ENCODE results near the gene TMEM231.
"Not testable (repeated sequence)": the region's sequence is repeated elsewhere in the genome, so short reads cannot be mapped to it uniquely, and the experiment has no call there.

Gene TMEM231

DNA sequence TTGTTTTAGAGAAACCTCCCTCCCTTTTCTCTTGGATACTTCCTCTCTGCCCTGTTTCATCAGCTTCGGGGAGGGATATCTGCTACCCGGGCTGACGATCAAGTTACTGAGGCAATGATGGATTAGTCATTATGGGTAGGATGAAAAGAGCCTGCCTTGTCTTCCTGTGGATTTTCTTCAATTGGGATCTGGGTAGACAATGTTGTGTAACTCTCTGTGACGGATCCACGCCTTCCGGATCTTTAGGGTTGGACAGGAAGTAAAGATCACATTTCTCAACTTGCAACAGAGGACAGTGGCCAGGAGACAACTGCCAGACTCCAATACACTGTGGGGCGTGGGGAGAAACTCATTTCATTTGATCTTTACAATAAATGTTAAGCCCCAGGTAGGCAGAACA is 49.5 kb downstream of the TMEM231 start:
- Histone ChIP-seq H3K9ac (ENCODE audit: low read depth in 1 of 2, low read length in 2 of 2) (no peak overlapping the region), H3K27ac (ENCODE audit: low read depth, low read length) (no peak overlapping the region), H3K9me3 (ENCODE audit: control insufficient read depth in 1 of 2, low read length in 2 of 2) (no peaks in the 10 kb centered on the region), H3K4me1 (ENCODE audit: control insufficient read depth in 1 of 2, insufficient read depth in 2 of 2, low read length in 2 of 2) (no peaks in the 10 kb centered on the region), H3K4me3 (ENCODE audit: low read depth in 1 of 2, low read length in 2 of 2) (no peak overlapping the region), H3K27me3 (ENCODE audit: control insufficient read depth in 1 of 2, insufficient read depth in 2 of 2, low read length in 2 of 2) (no peaks in the 10 kb centered on the region), H3K36me3 (ENCODE audit: control insufficient read depth in 1 of 2, insufficient read depth in 2 of 2, low read length in 2 of 2) (peaks cover 0 to 10% of the 10 kb centered on the region in 2 donors)

DNA sequence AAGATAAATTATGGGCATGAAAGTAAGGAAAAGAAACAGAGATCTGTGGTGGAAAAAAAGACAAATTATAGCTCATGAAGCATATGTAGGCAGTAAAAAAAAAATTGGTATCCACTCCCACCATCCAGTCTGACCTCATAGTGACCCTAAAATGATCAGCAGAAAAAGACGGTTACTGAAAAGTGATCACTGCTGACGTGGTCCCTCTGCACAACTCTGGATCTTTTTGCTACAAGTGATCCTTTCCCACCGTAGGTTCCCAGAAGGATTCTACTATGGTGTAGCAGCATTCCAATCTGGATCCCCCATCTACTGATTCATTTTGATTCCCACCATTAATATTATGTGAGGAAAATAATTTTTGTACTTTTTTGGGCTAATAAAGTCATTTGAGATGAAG is 49.9 kb downstream of the TMEM231 start:
- Histone ChIP-seq H3K4me1 (ENCODE audit: control insufficient read depth in 1 of 2, insufficient read depth in 2 of 2, low read length in 2 of 2) (no peaks in the 10 kb centered on the region), H3K27me3 (ENCODE audit: control insufficient read depth in 1 of 2, insufficient read depth in 2 of 2, low read length in 2 of 2) (no peaks in the 10 kb centered on the region), H3K4me3 (ENCODE audit: low read depth in 1 of 2, low read length in 2 of 2) (no peak overlapping the region), H3K36me3 (ENCODE audit: control insufficient read depth in 1 of 2, insufficient read depth in 2 of 2, low read length in 2 of 2) (peaks cover 0 to 10% of the 10 kb centered on the region in 2 donors), H3K27ac (ENCODE audit: low read depth, low read length) (no peak overlapping the region), H3K9me3 (ENCODE audit: control insufficient read depth in 1 of 2, low read length in 2 of 2) (no peaks in the 10 kb centered on the region), H3K9ac (ENCODE audit: low read depth in 1 of 2, low read length in 2 of 2) (no peak overlapping the region)

DNA sequence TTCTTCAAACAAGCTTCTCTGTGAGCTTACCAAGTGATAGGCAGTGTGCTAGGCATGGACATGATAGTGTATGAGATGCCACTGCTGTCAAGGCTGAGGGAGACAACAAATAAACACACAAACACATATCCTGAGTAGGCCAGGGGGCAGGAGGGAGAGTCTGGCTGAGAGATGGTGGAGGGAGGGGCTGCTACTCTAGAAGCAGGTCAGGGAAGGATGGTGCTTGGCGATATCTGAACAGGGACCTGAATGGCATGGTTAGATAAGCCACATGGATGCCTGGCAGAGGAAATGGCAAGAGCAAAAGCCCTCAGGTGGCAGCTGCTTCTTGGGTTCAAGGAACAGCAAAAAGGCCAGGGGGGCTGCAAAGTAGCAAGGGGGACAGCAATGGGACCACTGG is 52.3 kb downstream of the TMEM231 start:
- Histone ChIP-seq H3K36me3 (ENCODE audit: control insufficient read depth in 1 of 2, insufficient read depth in 2 of 2, low read length in 2 of 2) (peaks cover 0 to 10% of the 10 kb centered on the region in 2 donors), H3K9me3 (ENCODE audit: control insufficient read depth in 1 of 2, low read length in 2 of 2) (no peaks in the 10 kb centered on the region), H3K4me3 (ENCODE audit: low read depth in 1 of 2, low read length in 2 of 2) (no peak overlapping the region), H3K4me1 (ENCODE audit: control insufficient read depth in 1 of 2, insufficient read depth in 2 of 2, low read length in 2 of 2) (no peaks in the 10 kb centered on the region), H3K27me3 (ENCODE audit: control insufficient read depth in 1 of 2, insufficient read depth in 2 of 2, low read length in 2 of 2) (no peaks in the 10 kb centered on the region), H3K27ac (ENCODE audit: low read depth, low read length) (no peak overlapping the region), H3K9ac (ENCODE audit: low read depth in 1 of 2, low read length in 2 of 2) (no peak overlapping the region)

DNA sequence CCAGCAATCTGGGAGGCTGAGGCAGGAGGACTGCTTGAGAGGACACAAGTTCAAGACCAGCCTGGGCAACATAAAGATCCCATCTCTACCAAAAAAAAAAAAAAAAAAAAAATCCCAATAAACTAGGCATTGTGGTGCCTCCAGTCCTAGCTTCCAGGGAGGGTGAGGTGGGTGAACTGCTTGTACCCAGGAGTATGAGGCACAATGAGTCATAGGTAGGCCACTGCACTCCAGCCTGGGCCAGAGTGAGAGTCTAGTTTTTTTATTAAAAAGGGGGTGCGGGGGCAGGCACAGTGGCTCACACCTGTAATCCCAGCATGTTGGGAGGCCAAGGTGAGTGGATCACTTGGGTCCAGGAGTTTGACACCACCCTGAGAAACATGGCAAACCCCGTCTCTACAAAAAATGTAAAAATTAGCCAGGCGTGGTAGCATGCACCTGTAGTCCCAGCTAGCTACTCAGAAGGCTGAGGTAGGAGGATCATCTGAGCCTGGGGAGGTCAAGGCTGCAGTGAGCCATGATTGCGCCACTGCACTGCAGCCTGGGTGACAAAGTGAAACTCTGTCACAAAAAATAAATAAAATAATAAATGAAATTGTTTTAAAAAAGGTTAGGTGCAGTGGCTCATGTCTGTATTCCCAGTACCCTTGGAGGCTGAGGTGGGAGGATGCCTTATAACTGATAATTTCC is 53.0 kb downstream of the TMEM231 start:
- H3K9ac ChIP-seq (ENCODE audit: low read depth in 1 of 2, low read length in 2 of 2): no peak overlapping the region
- H3K4me1 ChIP-seq (ENCODE audit: control insufficient read depth in 1 of 2, insufficient read depth in 2 of 2, low read length in 2 of 2): no peaks in the 10 kb centered on the region
- H3K36me3 ChIP-seq (ENCODE audit: control insufficient read depth in 1 of 2, insufficient read depth in 2 of 2, low read length in 2 of 2): peaks cover 0 to 10% of the 10 kb centered on the region in 2 donors
- H3K4me3 ChIP-seq (ENCODE audit: low read depth in 1 of 2, low read length in 2 of 2): no peak overlapping the region
- H3K27ac ChIP-seq (ENCODE audit: low read depth, low read length): no peak overlapping the region
- no peaks in the 10 kb centered on the region for H3K27me3 ChIP-seq (ENCODE audit: control insufficient read depth in 1 of 2, insufficient read depth in 2 of 2, low read length in 2 of 2)
- H3K9me3 ChIP-seq (ENCODE audit: control insufficient read depth in 1 of 2, low read length in 2 of 2): no peaks in the 10 kb centered on the region

DNA sequence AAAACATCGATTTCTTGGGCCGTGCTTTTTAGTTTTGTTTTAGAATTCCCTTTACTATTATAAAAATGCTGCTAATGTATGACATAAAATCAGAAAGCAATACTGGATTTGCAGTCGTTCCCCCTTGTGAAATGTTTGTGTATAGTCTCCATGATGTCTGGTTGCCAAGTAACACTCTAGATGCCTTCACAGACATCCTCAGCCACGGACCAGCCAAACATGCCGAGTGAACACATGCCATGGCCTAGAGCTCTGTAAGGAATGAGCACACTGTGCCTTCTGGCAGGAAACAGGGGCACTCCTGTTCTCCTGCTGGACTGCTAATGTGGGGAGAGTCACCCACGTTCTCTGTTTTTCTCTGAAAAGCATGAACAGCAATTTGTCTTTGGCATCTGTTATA is 54.2 kb downstream of the TMEM231 start:
- H3K9me3 ChIP-seq (ENCODE audit: control insufficient read depth in 1 of 2, low read length in 2 of 2); H3K4me1 ChIP-seq (ENCODE audit: control insufficient read depth in 1 of 2, insufficient read depth in 2 of 2, low read length in 2 of 2); H3K27ac ChIP-seq (ENCODE audit: low read depth, low read length); H3K9ac ChIP-seq (ENCODE audit: low read depth in 1 of 2, low read length in 2 of 2); H3K27me3 ChIP-seq (ENCODE audit: control insufficient read depth in 1 of 2, insufficient read depth in 2 of 2, low read length in 2 of 2); H3K4me3 ChIP-seq (ENCODE audit: low read depth in 1 of 2, low read length in 2 of 2): not testable (repeated sequence)
- peaks cover 0 to 10% of the 10 kb centered on the region in 2 donors for H3K36me3 ChIP-seq (ENCODE audit: control insufficient read depth in 1 of 2, insufficient read depth in 2 of 2, low read length in 2 of 2)

DNA sequence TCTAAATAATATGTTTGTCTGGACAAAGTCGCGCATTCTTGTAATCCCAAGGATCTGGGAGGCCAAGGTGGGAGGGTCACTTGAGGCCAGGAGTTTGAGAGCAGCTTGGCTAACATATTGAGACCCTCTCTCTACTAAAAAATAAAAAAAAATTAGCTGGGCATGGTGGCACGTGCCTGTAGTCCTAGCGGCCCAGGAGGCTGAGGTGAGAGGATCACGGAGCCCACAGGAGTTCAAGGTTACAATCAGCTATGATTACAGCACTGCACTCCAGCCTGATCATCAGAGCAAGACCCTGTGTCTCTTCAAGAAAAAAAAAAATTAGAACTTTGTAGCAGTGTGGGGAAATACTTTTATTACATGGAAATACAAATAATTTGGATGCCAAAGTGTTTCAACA is 54.7 kb downstream of the TMEM231 start:
- no peaks in the 10 kb centered on the region for H3K27me3 ChIP-seq (ENCODE audit: control insufficient read depth in 1 of 2, insufficient read depth in 2 of 2, low read length in 2 of 2)
- H3K9ac ChIP-seq (ENCODE audit: low read depth in 1 of 2, low read length in 2 of 2): no peak overlapping the region
- no peaks in the 10 kb centered on the region for H3K9me3 ChIP-seq (ENCODE audit: control insufficient read depth in 1 of 2, low read length in 2 of 2)
- peaks cover 0 to 10% of the 10 kb centered on the region in 2 donors for H3K36me3 ChIP-seq (ENCODE audit: control insufficient read depth in 1 of 2, insufficient read depth in 2 of 2, low read length in 2 of 2)
- H3K27ac ChIP-seq (ENCODE audit: low read depth, low read length): no peak overlapping the region
- no peak overlapping the region for H3K4me3 ChIP-seq (ENCODE audit: low read depth in 1 of 2, low read length in 2 of 2)
- no peaks in the 10 kb centered on the region for H3K4me1 ChIP-seq (ENCODE audit: control insufficient read depth in 1 of 2, insufficient read depth in 2 of 2, low read length in 2 of 2)

DNA sequence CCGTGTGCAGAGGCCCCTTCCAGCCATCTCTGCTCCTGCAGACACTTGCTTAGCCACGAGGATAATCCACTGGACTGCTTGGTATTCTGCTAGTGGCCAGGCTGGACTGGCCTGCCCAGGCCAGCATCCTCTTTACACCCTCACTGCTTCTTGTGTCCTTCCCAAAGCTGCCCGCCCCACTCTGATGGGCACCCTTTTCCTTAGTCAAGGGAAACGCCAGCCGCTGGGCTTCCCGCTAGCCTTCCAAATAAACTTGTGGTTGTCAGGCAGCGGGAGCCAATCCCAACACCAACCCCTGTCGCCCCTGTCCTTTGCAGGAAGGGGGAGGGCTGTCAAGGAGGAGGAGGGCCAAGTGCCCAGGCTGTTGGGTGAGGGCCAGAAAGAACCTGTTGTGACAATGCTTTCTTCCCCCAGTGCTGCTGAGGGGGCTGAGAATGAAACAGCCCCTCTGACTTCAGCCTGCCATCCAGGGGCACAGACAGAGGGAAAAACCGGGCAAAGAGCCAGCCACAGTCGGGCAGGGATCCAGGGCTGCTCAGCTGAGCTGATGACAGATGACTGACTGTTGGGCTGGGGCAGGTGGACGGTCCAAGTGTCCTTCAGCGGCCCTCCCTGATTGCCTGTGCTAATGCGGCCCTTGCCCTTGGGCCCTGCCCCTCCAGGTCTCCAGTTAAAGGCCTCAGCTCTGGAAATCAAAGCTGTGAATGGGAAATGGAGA is 57.3 kb downstream of the TMEM231 start:
- H3K27me3 ChIP-seq (ENCODE audit: control insufficient read depth in 1 of 2, insufficient read depth in 2 of 2, low read length in 2 of 2); H3K36me3 ChIP-seq (ENCODE audit: control insufficient read depth in 1 of 2, insufficient read depth in 2 of 2, low read length in 2 of 2); H3K9me3 ChIP-seq (ENCODE audit: control insufficient read depth in 1 of 2, low read length in 2 of 2); H3K27ac ChIP-seq (ENCODE audit: low read depth, low read length); H3K9ac ChIP-seq (ENCODE audit: low read depth in 1 of 2, low read length in 2 of 2); H3K4me3 ChIP-seq (ENCODE audit: low read depth in 1 of 2, low read length in 2 of 2): not testable (repeated sequence)
- H3K4me1 ChIP-seq (ENCODE audit: control insufficient read depth in 1 of 2, insufficient read depth in 2 of 2, low read length in 2 of 2): peaks cover 9 to 10% of the 10 kb centered on the region in 2 donors

DNA sequence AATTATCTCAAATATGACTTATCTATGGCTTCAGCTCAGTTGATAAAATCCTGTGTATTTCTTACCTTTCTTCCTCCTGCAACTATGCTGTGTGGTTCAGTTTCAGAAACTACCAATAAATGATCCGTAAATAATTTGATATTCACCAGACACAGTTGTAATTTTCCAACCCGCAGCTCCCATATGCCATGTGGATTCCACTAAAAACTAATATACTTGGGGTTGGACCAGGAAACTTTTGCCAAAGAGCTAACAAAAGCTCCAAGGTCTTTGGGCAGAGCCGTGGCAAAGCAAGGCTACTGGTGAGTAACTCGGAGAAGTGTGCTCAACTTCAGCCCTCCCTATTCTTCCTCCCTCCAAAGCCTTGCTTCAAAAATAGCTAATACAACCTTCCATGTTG is 58.5 kb downstream of the TMEM231 start:
- no peaks in the 10 kb centered on the region for H3K9me3 ChIP-seq (ENCODE audit: control insufficient read depth in 1 of 2, low read length in 2 of 2)
- H3K36me3 ChIP-seq (ENCODE audit: control insufficient read depth in 1 of 2, insufficient read depth in 2 of 2, low read length in 2 of 2): no peaks in the 10 kb centered on the region
- H3K9ac ChIP-seq (ENCODE audit: low read depth in 1 of 2, low read length in 2 of 2): no peak overlapping the region
- H3K27me3 ChIP-seq (ENCODE audit: control insufficient read depth in 1 of 2, insufficient read depth in 2 of 2, low read length in 2 of 2): peaks cover 7% of the 10 kb centered on the region in 2 donors
- H3K27ac ChIP-seq (ENCODE audit: low read depth, low read length): no peak overlapping the region
- H3K4me1 ChIP-seq (ENCODE audit: control insufficient read depth in 1 of 2, insufficient read depth in 2 of 2, low read length in 2 of 2): peaks cover 9 to 10% of the 10 kb centered on the region in 2 donors
- no peak overlapping the region for H3K4me3 ChIP-seq (ENCODE audit: low read depth in 1 of 2, low read length in 2 of 2)

DNA sequence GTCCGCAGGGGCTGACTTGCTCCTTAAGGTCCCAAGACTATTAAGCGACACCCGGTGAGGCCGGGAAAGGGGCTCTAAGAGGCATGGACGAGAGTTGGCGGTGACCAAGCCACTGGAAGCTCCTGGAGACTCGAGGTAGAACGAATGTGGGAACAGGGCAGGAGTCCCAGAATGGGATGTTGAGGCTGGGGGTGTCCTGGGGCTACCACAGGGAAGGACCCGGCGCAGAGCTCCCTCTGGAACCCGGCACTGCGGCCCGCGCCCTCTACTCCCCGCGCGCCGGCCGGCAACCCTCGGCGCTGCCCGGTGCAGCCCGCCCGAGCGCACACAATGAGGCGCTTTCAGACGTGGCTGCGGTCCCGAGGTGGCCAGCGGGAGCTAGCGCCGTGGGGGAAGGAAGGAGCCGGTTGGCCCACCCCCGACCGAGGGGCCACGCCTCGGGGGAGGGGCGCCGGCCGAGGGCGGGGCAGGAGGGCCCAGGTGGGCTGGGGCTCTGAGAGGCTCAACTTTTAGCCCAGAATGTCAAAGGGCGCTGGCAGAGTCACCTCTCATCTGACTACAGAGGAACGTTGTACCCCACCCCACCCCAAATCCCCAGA is 60.9 kb downstream of the TMEM231 start, which contains the start of gene CHST6:
Gene CHST6 (minus strand): TSS at position 366 of the 599 bp plus-strand sequence. CDS start 15,613 bp downstream, outside the sequence.
- H3K4me1 ChIP-seq (ENCODE audit: control insufficient read depth in 1 of 2, insufficient read depth in 2 of 2, low read length in 2 of 2): peaks cover 10 to 13% of the 10 kb centered on the region in 2 donors
- H3K9ac ChIP-seq (ENCODE audit: low read depth in 1 of 2, low read length in 2 of 2): peak within 1 kb of the TSS in 1 of 2 donors; percentile 57
- H3K27me3 ChIP-seq (ENCODE audit: control insufficient read depth in 1 of 2, insufficient read depth in 2 of 2, low read length in 2 of 2): peaks cover 7% of the 10 kb centered on the region in 2 donors
- H3K27ac ChIP-seq (ENCODE audit: low read depth, low read length): no peak within 1 kb of the TSS
- H3K36me3 ChIP-seq (ENCODE audit: control insufficient read depth in 1 of 2, insufficient read depth in 2 of 2, low read length in 2 of 2): no peaks in the 10 kb centered on the region
- no peaks in the 10 kb centered on the region for H3K9me3 ChIP-seq (ENCODE audit: control insufficient read depth in 1 of 2, low read length in 2 of 2)
- H3K4me3 ChIP-seq (ENCODE audit: low read depth in 1 of 2, low read length in 2 of 2): peak within 1 kb of the TSS; percentile 60 to 63

DNA sequence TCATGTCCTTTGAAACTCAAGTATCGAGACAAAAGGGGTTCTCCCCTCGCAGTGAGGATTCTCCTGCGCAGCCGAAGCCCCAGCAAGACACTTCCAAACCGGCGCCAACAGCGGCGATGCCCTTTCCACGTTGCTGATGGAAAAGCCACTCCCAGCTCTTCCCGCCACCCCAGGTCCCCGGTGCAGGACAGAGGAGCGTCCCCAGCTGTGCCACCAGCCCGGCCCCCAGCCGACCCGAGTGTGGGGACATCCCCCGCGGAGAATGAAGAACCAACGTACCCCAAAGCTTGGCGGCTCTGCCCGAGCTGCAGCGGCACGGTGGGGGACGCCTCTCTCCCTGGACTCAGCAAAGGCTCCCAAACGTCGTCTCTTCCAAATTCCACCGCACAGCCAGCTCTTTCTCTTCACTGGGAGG is 61.4 kb downstream of the TMEM231 start:
- Histone ChIP-seq H3K4me3 (ENCODE audit: low read depth in 1 of 2, low read length in 2 of 2) (peak overlapping the region; percentile 60 to 63), H3K9ac (ENCODE audit: low read depth in 1 of 2, low read length in 2 of 2) (peak overlapping the region in 1 of 2 donors; percentile 57), H3K27ac (ENCODE audit: low read depth, low read length) (no peak overlapping the region), H3K27me3 (ENCODE audit: control insufficient read depth in 1 of 2, insufficient read depth in 2 of 2, low read length in 2 of 2) (peaks cover 7% of the 10 kb centered on the region in 2 donors), H3K9me3 (ENCODE audit: control insufficient read depth in 1 of 2, low read length in 2 of 2) (no peaks in the 10 kb centered on the region), H3K4me1 (ENCODE audit: control insufficient read depth in 1 of 2, insufficient read depth in 2 of 2, low read length in 2 of 2) (peaks cover 10 to 13% of the 10 kb centered on the region in 2 donors), H3K36me3 (ENCODE audit: control insufficient read depth in 1 of 2, insufficient read depth in 2 of 2, low read length in 2 of 2) (no peaks in the 10 kb centered on the region)
